ENCODE results near the gene KRTAP10-3.
"Not testable (repeated sequence)": the region's sequence is repeated elsewhere in the genome, so short reads cannot be mapped to it uniquely, and the experiment has no call there.

The KRTAP10-3 gene

DNA sequence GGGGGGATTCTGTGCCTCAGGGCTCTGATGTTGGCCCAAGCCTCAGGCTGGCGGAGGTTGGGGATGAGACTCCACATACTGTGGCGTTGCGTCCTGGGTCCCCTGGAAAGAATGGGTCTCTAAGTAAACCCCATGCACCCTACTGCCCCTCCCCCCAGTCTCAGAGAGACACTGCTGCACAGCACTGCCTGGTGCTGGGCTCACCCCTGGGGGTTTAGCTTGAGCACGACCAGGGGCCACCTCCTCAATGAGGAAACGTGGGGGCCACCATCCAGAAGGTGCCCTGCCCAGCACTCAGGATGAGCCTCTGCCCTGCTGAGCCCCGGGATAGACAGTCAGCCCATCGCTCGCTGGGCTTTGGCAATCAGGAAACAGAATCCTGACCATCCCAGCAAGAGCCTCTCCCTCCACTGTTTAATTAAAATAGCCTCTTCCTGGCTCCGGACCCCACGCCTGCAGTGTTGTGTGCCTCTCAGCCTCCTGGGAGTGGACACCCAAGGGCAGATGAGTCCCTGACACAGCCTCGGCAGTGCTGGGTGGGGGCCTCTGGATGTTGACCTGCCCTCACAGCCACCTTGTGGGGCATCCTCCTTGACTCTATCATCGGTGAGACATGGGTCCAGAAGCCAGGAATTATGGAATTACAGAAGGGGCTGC, 11.4 kb upstream of the KRTAP10-3 start:
- no peak for DNase-seq

DNA sequence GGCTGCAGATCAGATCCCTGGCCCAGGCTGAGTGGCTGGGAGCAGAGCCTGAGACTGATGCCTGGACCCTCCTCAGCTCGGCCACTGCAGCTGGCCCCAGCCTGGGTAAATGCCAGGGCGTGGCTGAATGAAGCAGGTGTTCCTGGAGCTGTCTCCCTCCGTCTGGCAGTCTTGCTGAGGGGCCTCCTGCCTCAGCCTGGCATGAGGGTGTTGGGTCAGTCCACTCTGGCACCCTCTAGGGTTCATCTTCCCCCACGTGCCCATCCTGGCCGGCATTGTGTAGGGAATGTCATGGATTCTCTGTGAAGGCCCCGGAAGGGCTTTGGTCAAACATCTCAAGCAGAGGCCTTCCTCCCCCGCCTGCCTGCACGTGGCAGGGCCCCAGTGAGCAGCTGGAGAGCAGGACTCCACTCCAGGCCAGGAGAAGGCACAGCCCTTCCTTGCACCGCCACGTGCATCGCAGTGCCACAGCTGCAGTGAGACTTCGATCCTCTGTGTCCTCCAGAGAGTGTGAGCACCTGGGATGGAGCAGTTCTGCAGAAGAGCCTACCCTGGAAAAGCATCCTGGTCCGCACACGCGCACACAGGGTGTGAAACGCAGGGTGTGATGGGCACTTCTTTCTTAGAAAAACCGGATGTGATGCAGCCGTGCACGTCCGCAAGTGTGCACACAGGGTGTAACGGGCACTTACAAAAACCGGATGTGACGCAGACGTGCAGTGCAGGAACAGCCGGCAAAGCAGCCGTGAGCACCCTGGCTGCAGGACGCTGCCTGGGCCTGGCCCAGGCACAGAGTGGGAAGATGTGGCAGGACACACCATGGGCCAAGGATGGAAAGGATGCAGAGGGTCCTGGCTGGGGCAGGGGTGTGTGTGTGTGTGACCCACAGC, 10.3 kb upstream of the KRTAP10-3 start:
- peak; percentile 58 for DNase-seq

DNA sequence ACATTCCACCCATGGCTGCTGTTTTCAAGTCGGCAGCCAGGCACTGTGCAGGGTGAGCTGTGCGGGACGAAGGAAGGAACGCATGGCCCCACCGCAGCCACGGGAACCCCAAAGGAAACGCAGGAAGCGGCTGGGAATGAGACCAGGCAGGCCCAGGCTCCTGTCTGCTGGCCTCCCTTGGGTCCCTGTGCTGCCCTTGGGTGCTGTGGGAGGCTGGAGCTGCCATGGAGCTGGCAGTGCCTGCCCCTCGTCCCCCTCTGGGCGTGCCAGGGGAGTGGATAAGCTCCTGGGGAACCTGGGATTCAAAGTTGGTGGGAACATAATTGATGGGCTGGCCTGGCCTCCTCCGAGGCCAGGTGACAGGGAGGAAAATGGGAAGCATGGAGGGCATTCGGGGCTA, 9.7 kb upstream of the KRTAP10-3 start:
- DNase-seq, result no peak

DNA sequence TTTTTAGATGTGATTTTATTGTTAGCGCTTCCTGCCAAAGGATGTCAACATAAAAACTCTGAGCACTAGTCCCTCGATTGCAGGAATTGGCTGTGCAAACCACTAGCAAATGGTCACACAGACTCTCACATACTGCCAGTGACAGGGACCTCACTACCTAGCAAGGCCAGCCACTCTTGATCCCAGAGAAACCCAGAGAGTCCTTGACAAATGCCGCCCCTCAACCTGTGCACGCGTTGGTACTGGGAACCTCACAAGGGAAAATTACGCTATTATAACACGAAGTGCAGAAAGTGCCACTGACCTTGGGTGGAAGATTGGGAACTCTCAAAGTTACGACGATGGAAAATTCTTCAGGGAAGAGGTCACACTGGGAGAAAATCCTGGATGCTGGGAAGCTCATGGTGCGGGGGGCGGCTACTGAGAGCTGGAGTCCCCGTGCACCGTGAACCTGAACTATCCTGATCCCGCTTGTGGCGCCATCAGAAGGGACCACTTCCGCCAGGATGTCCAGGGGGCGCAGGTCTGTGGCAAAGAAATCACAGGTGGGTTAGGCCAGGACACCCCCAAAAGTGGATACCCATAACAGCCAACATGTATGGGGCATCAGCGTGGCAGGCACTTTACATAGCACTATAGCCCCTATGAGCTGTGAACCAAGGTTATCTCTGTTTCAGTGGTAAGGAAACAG, 9.0 kb upstream of the KRTAP10-3 start:
- DNase-seq, result no peak

DNA sequence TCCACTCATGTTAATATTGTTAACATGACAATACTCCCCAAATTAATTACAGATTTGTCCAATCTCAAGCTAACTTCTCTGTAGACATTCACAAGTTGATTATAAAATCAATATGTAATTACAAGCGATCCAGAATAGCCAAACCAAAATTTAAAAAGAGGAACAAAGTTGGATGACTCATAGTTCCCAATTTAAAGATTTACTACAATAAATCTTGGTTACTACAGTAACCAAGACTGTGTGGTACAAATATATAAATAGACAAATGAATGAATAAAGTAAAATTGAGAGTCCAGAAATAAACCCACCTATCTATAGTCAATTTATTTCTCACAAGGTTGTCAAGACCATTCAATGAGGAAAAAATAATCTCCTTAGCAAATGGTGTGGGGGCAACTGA, 7.8 kb upstream of the KRTAP10-3 start:
- no peak for DNase-seq

DNA sequence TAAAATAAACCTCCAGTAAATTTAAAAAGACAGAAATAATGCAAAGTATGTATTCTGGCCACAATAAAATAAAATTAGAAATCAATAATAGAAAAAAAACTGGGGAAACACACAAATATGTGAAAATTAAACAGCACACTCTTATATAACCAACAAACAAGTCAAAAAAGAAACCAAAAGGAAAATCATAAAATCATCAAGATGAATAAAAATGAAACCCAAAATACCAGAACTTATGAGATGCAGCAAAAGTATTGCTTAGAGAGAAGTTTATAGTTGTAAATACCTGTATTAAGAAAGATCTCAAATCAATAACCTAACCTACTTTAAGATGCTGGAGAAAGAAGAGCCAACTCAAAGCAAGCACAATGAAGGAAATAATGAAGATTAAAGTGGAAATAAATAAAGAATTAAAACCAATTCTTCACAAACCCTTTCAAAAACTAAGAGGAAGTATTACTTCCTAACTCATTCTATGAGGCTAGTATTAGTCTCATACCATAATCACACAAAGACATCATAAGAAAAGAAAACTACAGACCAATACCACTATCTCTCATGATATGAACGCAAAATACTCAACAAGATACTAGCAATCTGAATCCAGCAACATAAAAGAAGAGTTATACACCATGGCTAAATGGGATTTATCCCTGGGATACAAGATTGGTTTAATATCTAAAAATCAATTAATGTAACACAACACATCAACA, 6.4 kb upstream of the KRTAP10-3 start:
- DNase-seq, result no peak

DNA sequence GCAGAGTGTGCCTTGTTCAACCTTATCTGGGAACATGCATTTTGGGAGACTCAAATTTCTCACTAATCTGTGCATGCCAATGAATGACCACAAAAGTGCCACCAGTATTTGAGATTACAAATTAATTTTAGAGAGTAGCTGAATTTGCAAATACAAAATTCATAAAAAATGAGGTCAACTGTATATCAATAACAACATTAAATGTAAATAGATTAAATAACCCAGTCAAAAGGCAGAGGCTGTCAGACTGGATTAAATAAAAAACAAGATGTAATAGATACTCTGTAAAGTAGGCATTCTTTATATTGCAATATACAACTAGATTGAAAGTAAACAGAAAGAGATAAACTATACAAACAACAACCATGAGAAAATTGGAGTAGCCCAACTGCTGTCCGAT, 5.5 kb upstream of the KRTAP10-3 start:
- DNase-seq, result no peak

DNA sequence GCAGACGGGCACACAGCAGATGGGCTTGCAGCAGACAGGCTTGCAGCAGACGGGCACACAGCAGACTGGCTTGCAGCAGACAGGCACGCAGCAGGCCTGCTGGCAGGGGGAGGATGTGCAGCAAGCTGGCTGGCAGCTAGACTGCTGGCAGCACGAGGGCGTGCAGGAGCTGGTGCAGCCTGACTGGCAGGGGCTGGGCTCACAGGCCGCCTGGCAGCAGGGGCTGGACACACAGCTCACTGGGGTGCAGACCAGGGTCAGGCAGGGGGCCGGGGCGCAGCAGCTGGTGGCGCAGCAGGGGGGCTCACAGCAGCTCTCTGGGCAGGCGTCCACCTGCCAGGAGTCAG, 293 bp downstream of the KRTAP10-3 start:
- not testable (repeated sequence) for DNase-seq

DNA sequence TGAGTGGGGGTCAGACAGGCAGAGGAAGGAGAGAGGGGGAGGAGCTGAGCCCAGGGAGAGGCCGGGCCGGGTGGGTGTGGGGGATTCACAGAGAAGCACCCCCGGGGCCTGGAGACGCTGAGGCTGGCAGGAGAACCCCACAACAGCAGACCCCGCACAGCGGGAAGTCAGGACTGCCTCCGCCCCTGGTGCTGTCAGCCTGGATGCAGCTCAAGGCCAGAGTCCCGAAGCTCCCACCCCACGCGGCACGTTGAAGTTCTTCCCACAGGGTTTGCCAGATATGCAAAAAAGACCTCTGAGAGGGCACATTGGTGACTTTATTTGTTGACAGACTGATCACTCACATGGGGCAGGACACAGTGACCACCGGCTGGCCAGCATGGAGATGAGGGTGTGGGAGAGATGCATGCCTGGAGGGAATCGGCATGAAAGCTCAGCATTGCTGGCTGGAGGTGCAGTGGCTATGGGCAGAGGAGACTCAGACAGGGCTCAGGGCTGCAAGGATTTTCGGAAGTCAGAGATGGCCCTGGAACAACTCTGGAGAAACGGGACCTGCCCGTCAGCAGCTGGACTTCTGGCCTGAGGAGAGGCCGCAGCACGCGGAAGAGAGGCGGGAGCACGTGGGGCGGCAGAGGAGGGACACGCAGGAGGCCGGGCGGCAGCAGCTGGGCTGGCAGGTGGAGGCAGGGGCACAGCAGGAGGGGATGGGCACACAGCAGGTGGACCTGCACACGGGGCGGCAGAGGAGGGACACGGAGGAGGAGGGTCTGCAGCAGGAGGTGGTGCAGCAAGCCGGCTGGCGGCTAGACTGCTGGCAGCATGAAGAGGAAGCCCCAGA, 885 bp downstream of the KRTAP10-3 start:
- no peak for DNase-seq

DNA sequence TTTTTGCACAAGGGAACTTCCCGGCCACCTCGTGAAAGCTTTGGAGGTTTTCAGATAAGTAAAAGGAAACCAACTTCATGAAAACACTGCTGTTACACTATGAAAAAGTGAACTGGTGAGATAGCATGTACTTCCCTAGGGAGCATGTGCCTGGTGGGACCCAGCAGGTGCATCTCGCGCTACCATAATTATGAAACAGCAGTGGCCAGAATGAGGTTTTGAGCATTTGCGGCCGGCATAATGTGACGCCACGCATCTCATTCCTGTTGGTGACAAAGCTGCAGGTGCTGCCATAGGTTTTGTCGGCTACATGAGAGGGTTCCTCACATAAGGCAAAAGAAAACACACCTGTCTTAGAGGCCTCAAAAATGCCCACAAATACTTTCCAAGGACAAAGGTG, 1.7 kb downstream of the KRTAP10-3 start:
- DNase-seq, result peak; percentile 46

DNA sequence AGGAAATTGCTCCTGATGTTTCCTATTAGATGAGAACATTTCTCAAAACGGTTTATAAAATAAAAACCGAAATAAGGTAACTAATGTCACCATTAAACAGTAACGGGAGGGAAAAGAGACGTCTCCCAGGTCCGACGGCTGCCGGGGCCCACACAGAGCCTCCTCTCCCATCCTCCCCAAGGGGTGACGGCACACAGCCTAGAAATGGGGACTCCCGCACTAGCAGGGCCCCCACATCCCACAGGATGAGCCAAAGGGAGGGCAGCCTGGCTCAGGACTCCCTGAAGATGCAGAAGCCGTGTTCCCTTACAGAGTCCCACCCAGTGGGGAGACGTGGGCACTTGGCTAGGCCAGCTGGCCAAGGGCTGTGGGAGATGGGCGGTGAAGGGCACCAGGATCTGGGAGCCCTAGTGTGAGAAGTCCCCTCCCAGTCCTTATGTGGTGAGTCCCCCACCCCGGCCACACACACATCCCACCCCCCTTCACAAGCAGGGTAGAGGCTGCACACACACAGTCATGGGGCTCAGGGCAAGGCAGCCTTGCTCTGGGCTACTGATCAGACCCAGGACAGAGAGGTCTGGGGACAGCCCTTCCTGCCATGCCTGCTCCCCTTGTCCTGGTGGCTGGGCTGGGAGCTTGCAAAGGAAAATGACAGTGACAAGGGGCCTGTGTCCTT, 3.3 kb downstream of the KRTAP10-3 start:
- no peak for DNase-seq

DNA sequence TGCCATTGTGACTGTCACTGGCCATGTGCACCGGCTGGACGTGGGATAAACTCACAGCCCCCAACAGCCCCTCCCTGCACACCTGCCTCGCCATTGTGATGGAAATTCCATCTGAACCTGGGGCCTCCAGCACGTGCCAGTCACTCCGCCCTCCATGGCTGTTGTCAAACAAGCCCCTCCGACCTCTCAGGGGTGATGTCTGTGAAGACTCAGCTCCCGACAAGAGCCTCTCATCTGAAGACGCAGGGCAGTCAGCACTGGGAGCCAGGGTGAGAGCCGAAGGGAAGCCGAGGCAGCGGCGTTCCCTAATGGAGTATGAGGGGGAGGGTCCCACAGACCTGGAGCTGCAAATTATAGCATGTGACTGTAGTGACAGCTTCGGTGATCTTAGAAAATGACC, 5.9 kb downstream of the KRTAP10-3 start:
- no peak for DNase-seq

DNA sequence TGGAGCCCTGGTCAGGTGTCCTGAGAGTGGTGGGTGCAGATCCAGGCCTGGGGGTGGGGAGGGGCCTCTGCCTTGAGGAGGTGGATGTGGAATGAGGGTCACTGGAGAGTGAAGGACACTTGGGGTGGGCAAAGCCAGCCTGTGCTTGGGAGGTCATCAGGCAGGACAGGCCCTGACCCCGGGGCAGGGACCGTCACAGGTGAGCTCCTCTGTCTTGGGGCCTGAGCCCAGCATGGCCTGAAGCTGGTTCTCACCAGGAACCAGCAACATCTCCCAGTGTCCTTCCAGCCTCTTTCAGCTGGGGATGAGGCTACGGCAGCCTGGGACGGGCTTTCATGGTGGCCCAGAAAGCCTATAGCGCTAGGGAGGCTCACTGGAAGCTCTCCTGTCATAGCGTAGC, 6.5 kb downstream of the KRTAP10-3 start:
- no peak for DNase-seq

DNA sequence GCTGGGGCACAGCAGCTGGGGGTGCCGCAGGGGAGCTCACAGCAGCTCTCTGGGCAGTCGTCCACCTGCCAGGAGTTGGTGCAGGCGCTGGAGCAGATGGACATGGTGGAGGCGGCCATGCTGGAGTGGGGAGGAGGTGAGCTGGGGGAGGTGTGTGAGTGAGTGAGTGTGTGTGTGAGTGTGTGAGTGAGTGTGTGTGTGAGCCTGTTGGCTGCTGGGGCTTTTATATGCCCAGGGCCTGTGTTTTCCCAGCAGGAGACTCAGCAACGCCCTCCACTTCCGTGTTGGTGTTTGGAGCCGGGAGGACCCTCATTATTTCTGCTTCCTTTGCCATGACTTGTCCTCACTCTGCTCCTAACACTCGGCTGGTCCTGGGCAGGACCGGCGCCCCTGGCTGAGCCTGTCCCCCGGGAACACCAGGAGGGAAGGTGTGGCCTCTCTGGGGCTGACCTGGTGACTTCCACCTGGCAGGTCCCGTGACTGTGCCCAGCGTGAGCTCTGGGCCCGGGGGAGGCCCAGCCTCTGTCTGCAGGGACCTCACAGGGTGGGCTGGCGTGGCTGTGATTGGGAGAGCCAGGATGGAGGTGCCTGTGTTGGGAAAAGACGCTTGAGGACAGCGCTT, 7.1 kb downstream of the KRTAP10-3 start, which contains the start of gene KRTAP10-2:
Gene KRTAP10-2 (minus strand): TSS at position 166 of the 622 bp plus-strand sequence. CDS start 47 bp downstream, at position 119.
- peak; percentile 60 for DNase-seq

DNA sequence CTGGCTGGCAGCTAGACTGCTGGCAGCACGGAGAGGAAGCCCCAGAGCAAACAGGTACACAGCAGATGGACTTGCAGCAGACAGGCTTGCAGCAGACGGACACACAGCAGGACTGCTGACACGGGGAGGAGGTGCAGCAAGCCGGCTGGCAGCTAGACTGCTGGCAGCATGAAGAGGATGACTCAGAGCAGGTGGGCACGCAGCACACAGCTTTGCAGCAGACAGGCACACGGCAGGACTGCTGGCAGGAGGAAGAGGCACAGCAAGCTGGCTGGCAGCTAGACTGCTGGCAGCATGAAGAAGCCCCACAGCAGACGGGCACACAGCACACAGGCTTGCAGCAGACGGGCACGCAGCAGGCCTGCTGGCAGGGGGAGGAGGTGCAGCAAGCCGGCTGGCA, 7.8 kb downstream of the KRTAP10-3 start:
- peak; percentile 64 for DNase-seq

DNA sequence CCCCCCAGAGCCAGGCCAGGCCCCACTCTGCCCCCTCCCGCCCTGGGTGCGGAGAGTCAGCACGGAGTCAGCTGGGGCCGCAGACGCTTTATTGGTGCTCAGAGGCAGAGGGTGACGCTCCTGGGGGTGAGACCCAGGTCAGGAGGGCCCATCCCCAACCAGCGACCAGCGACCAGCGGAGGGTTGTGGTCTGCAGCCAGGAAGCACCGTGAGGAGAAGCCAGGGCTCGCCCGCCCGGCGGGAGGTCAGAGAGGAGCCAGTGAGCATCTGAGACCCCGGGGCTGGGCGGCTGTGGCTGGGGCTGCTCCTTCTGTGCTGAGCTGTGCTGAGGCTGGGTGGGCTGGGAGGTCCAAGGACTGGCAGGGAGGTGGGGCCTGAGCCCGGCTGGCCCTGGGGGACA, 8.3 kb downstream of the KRTAP10-3 start:
- DNase-seq, result not testable (repeated sequence)

DNA sequence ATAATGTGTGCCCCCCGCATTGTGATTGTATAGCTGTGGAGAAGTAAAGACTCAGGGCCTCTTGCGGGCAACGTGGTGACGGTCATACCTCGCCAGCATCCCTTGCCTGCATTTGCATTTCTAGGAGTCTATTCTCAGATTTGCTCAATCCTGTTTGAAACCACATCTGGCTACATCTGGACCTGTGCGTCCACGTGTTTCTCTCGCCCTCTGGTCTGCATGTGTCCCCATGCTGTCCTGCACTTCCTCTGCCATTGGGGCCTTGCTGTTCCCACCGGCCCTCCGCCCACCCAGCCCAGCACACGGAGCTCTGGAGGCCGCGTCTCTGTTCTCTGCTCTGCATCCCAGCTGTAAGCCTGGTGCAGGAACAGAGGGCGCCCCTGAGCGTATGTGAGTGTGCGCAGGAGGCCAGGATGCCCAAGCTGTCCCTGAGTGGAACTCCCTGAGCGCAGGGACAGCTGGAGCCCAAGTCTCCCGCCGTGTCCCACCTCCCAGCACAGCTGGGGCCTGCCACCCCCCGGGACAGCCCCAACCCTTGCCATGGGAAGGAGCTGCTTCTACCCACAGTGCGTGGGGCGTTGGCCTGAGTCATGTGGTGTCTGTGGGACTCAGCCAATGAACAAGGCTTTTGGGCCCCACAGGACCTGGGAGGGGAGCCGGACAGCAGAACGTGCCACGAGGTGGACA, 8.9 kb downstream of the KRTAP10-3 start:
- no peak for DNase-seq

DNA sequence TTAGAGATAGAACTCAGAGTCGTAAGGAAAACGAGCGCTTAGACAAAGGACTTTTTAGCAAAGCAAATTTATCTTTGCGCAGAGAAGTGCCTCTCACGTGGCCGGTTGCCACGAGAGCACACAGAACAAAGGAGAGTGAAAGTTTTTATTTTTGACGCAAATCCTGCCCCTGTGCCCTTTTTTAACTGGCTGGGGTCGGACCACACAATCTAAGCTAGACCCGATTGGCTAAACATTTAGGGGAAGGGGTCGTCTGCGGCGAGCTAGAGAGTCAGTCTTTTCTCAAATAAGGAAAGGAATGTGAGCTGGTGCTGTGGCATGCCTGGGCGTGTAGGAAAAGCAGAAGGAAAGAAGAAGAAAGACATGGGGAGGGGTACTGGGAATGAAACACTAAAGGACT, 9.7 kb downstream of the KRTAP10-3 start:
- no peak for DNase-seq

DNA sequence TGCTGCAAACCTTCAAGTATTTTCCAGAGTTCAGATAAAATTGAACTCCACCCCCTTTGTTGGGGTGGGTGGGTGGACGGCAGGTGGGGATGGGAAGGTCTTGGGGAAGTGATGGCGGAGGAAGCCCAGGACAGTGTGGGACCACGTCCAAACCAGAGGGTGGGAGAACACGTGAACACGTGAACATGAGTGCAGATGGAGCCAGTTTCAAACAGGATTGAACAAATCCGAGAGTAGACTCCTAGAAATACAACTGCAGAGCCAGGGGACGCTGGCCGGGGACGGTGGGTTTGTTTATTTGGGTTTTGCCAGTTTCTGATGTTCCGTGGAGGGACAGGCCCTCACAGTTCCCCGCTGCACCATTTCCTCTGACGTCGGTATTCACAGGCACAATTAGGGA, 10.2 kb downstream of the KRTAP10-3 start:
- no peak for DNase-seq

DNA sequence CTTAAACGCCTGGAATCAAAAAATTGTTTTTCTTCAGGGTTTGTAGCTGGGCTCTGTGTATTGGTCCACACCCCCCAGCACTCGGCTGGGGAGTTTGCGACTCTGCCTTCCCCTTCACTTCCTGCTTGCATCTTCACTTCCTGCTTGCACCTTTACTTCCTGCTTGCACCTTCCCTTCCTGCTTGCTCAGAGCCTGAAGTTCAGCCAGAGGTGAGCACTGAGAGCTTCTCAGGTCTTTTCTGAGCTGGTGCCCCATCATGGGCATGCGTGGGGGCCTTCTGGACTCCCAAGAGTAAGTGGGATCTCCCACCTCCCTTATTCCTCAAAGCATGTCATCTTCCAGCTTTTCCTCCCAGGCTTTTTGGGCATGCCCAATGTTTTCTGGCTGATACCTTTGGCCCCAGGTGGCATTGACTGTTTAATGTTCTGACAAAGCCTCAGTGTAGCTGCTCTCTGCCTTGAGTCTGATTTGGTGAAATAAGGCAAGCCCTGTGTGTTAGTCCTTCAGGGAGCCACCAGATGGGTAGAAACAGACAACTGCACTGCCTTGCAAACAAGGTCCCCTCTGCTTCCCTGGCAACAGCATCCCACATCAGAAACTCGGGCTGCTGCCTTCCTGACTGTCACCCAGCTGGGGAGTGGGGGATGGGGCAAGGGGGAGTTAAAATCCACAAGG, 10.8 kb downstream of the KRTAP10-3 start:
- DNase-seq, result no peak
